Glutamatergic neuron (in vitro differentiated cells): ENCODE results near the gene BARX2. TPM values are rescaled to one million over a fixed set of nuclear protein-coding genes. Genes with fewer than 3 reads are reported as not detected.

Source experiments
- DNase-seq: peaks from one replicate; pipeline ENCODE4 v3.0.0; 2022
- H3K27ac Mint-ChIP-seq: one replicate; pipeline ENCODE4 v1.8.0; 2020; ENCODE audit warnings: mild to moderate bottlenecking, mixed read lengths, inconsistent platforms; ENCODE audit not compliant: unreplicated experiment
- H3K27me3 Mint-ChIP-seq: one replicate; pipeline ENCODE4 v1.8.0; 2020; ENCODE audit warnings: mild to moderate bottlenecking, moderate library complexity, mixed read lengths, inconsistent platforms; ENCODE audit not compliant: unreplicated experiment
- H3K36me3 Mint-ChIP-seq: one replicate; pipeline ENCODE4 v1.8.0; 2020; ENCODE audit warnings: mild to moderate bottlenecking, mixed read lengths, inconsistent platforms; ENCODE audit not compliant: unreplicated experiment
- H3K4me1 Mint-ChIP-seq: one replicate; pipeline ENCODE4 v1.8.0; 2020; ENCODE audit warnings: mild to moderate bottlenecking, low read depth, mixed read lengths, inconsistent platforms; ENCODE audit not compliant: unreplicated experiment
- H3K4me3 Mint-ChIP-seq: one replicate; pipeline ENCODE4 v1.8.0; 2020; ENCODE audit warnings: mild to moderate bottlenecking, mixed read lengths, inconsistent platforms; ENCODE audit not compliant: unreplicated experiment
- H3K9me3 Mint-ChIP-seq: one replicate; pipeline ENCODE4 v1.8.0; 2020; ENCODE audit warnings: mild to moderate bottlenecking, moderate library complexity, mixed read lengths, inconsistent platforms; ENCODE audit not compliant: unreplicated experiment
- total RNA-seq: library from RNA; stranded (reverse); fragmentation: NEBNext Ultra II Directional; extraction: Animal tissue kit (Norgen Biotek cat#: 25700); gene quantifications from one replicate; pipeline ENCODE4 v1.2.1, GENCODE V29; 2021; ENCODE audit not compliant: unreplicated experiment
- TF ChIP-seq, protein P1 (sequence below): fragments of 200-600 bp; sonication (generic); IDR thresholded peaks from one replicate; pipeline ENCODE4 v1.5.0; 2021; ENCODE audit not compliant: partially characterized antibody, unreplicated experiment

The BARX2 gene
- total RNA-seq, 1 donor from 2014 or later: not detected

GRCh38 chr11:129390303-129390821 is 14.7 kb downstream of the BARX2 start:
- H3K9me3 Mint-ChIP-seq: peaks cover 4% of the 10 kb centered on the region
- H3K4me1 Mint-ChIP-seq: peaks cover 17% of the 10 kb centered on the region
- H3K36me3 Mint-ChIP-seq: no peaks in the 10 kb centered on the region
- no peak overlapping the region for H3K27ac Mint-ChIP-seq
- no peaks in the 10 kb centered on the region for H3K27me3 Mint-ChIP-seq
- no peak overlapping the region for H3K4me3 Mint-ChIP-seq
- no peak for DNase-seq
- TF ChIP-seq, protein P1, sequence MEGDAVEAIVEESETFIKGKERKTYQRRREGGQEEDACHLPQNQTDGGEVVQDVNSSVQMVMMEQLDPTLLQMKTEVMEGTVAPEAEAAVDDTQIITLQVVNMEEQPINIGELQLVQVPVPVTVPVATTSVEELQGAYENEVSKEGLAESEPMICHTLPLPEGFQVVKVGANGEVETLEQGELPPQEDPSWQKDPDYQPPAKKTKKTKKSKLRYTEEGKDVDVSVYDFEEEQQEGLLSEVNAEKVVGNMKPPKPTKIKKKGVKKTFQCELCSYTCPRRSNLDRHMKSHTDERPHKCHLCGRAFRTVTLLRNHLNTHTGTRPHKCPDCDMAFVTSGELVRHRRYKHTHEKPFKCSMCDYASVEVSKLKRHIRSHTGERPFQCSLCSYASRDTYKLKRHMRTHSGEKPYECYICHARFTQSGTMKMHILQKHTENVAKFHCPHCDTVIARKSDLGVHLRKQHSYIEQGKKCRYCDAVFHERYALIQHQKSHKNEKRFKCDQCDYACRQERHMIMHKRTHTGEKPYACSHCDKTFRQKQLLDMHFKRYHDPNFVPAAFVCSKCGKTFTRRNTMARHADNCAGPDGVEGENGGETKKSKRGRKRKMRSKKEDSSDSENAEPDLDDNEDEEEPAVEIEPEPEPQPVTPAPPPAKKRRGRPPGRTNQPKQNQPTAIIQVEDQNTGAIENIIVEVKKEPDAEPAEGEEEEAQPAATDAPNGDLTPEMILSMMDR: no peak

DNA sequence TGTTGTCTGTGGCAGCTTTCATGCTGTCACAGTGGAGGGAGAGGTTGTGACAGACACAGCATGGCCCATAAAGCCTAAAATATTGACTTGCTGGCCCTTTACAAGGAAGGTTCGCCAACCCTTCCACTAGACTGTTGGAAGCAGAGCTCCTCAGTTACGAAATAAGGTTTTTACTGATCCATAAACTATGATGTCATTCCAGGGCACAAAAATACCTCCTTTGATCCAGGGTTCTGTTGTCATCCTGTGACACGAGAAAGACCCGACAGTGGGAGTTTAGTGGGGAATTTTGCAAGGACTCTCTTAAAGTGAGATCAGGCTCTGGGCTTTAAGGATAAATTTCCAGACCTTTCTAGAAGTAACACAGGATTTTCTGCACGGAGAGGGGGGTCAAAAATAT is 15.7 kb downstream of the BARX2 start:
- TF ChIP-seq, protein P1: no peak
- no peak for DNase-seq
- no peak overlapping the region for H3K4me3 Mint-ChIP-seq
- peaks cover 19% of the 10 kb centered on the region for H3K4me1 Mint-ChIP-seq
- H3K36me3 Mint-ChIP-seq: no peaks in the 10 kb centered on the region
- H3K27me3 Mint-ChIP-seq: no peaks in the 10 kb centered on the region
- no peak overlapping the region for H3K27ac Mint-ChIP-seq
- H3K9me3 Mint-ChIP-seq: peaks cover 4% of the 10 kb centered on the region

DNA sequence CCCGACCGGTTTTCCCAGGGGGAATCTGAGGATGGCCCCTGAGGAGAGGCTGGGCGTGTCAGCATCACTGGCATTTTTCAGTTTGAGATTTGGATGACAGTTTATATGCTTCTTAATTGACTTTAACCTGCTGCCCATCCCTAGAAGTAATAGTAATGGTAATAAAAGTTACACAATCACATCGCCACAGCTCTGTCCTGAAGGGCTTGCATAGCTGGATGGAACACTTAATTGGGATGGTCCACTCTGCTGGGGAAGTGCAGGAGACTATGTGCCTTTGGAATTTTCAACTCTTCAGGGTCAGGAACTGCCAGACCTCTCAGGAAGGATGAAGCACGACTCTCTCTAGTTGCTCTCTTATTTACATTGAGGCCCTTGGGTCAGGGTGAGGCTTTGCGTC is 16.2 kb downstream of the BARX2 start:
- no peak overlapping the region for H3K27ac Mint-ChIP-seq
- H3K4me3 Mint-ChIP-seq: no peak overlapping the region
- H3K4me1 Mint-ChIP-seq: peaks cover 19% of the 10 kb centered on the region
- TF ChIP-seq, protein P1: no peak
- H3K36me3 Mint-ChIP-seq: no peaks in the 10 kb centered on the region
- peaks cover 4% of the 10 kb centered on the region for H3K9me3 Mint-ChIP-seq
- DNase-seq: no peak
- H3K27me3 Mint-ChIP-seq: no peaks in the 10 kb centered on the region

- Mint-ChIP-seq H3K27me3 (peaks cover 1% of the 10 kb centered on the region), H3K4me3 (no peak overlapping the region), H3K36me3 (no peaks in the 10 kb centered on the region), H3K9me3 (peaks cover 6% of the 10 kb centered on the region), H3K27ac (no peak overlapping the region), H3K4me1 (peaks cover 10% of the 10 kb centered on the region)
- TF ChIP-seq, protein P1: no peak
- DNase-seq: no peak
Measured at GRCh38 chr11:129392995-129393394, 17.3 kb downstream of the BARX2 start.

GRCh38 chr11:129394709-129395108 is 19.1 kb downstream of the BARX2 start:
- Mint-ChIP-seq H3K27ac (no peak overlapping the region), H3K4me1 (peaks cover 4% of the 10 kb centered on the region), H3K27me3 (peaks cover 1% of the 10 kb centered on the region), H3K9me3 (peaks cover 3% of the 10 kb centered on the region), H3K36me3 (no peaks in the 10 kb centered on the region), H3K4me3 (no peak overlapping the region)
- TF ChIP-seq, protein P1: no peak
- DNase-seq: no peak
